Mesodermal cell (in vitro differentiated cells): ENCODE results near the gene CYB5R2.
A peak's percentile ranks its signal among the peaks of the same experiment; 100 is the strongest.
"Not testable (repeated sequence)": the region's sequence is repeated elsewhere in the genome, so short reads cannot be mapped to it uniquely, and the experiment has no call there.

Experiments
- H3K27ac ChIP-seq: 2 replicates; pipeline ENCODE4 v1.7.0; 2013; ENCODE audit warnings: mild to moderate bottlenecking, low read depth, low read length, moderate library complexity; ENCODE audit not compliant: severe bottlenecking
- H3K36me3 ChIP-seq: 2 replicates; pipeline ENCODE4 v1.7.1; 2013; ENCODE audit warnings: mild to moderate bottlenecking, low read length, moderate library complexity; ENCODE audit not compliant: control insufficient read depth, insufficient read depth
- H3K4me1 ChIP-seq: one replicate; pipeline ENCODE4 v1.7.1; 2013; ENCODE audit warnings: mild to moderate bottlenecking, low read length; ENCODE audit not compliant: insufficient read depth, control insufficient read depth, poor library complexity, severe bottlenecking
- H3K4me3 ChIP-seq: 2 replicates; pipeline ENCODE4 v1.7.0; 2013; ENCODE audit warnings: low read length, control low read depth, mild to moderate bottlenecking; ENCODE audit not compliant: insufficient read depth, poor library complexity, severe bottlenecking; ENCODE audit errors: extremely low read depth
- H3K9me3 ChIP-seq: 2 replicates; pipeline ENCODE4 v1.7.1; 2013; ENCODE audit warnings: mild to moderate bottlenecking, low read length, moderate library complexity; ENCODE audit not compliant: control insufficient read depth
- WGBS, 2 experiments: methylation state at CpG; one replicate each; pipeline ENCODE4 v1.1.5; 2013; ENCODE audit warnings: missing lambda C conversion rate in 2 of 2; ENCODE audit not compliant: insufficient coverage in 2 of 2; 5-methylcytosine and 5-hydroxymethylcytosine counted together

CYB5R2 gene

DNA sequence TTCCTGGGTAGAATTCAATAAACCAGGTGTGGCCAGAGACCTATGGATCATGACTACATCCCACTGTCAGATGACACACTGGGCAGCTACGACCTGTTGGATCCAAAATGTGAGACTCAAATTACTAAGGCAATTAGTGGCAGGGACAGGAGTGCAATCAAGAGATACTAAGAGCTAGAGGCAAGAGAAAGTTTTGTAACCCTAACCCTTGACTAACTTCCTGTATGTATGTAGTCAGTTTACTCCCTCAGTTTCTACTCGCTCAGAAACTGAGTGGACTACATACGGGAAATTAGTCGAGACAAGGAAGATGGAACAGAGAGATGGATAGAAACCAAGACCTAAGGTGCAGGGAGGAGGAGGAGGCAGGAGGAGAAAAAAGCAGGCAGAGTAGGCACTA lies 2.7 kb downstream of the CYB5R2 start:
- Histone ChIP-seq H3K27ac (no peak overlapping the region), H3K36me3 (peaks cover 30% of the 10 kb centered on the region), H3K9me3 (no peaks in the 10 kb centered on the region), H3K4me3 (no peak overlapping the region), H3K4me1 (no peaks in the 10 kb centered on the region)
- WGBS, 2 experiments = 74 to 77% methylated on average over 3 of the region's 4 CpGs

DNA sequence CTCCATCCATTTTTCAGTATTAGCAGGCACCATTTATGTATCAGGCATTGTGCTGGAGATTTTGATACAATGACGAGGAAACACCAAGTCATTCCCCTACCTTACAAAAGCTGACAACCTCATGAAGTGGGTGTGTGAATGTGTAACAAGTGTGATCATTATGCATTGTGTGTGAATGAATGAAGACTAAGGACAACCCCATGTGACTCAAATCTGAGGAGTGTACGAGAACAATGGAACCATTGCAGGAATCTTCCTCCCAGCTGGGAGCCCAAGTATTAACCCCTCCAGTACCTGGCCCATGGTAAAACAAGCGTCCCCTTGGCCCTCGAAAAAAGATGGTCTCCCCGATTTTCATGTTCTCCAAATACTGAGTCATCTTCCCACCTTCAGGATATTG lies 4.4 kb downstream of the CYB5R2 start:
- Histone ChIP-seq H3K9me3 (no peaks in the 10 kb centered on the region), H3K4me3 (no peak overlapping the region), H3K4me1 (no peaks in the 10 kb centered on the region), H3K36me3 (peaks cover 46% of the 10 kb centered on the region), H3K27ac (no peak overlapping the region)
- WGBS, 2 experiments = no CpG with 5 or more reads among the region's 5 CpGs

DNA sequence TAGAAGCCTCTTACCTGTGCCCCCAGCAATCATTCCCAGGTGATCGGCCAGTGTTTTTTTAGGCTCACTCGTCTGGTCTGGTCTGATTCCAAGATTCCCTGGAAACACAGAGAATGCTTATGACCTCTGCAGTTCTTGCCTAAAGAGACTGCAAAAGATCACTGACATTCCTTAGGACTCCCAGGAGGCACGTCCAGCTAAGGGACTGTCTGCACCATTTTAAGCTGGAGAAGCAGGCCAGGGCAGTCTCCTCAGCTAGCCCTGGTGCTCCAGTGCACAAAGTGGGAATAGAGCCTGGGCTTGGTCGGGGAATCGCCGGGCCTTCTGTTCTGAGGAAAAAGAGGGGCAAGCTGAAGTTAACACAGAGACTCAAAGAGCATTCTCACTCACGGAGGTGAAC lies 4.8 kb downstream of the CYB5R2 start:
- H3K27ac ChIP-seq = peak overlapping the region; percentile 16
- no peak overlapping the region for H3K4me3 ChIP-seq
- H3K36me3 ChIP-seq = peaks cover 46% of the 10 kb centered on the region
- WGBS, 2 experiments = 85 to 86% methylated on average over 4 to 7 of the region's 7 CpGs
- H3K4me1 ChIP-seq = no peaks in the 10 kb centered on the region
- H3K9me3 ChIP-seq = no peaks in the 10 kb centered on the region

DNA sequence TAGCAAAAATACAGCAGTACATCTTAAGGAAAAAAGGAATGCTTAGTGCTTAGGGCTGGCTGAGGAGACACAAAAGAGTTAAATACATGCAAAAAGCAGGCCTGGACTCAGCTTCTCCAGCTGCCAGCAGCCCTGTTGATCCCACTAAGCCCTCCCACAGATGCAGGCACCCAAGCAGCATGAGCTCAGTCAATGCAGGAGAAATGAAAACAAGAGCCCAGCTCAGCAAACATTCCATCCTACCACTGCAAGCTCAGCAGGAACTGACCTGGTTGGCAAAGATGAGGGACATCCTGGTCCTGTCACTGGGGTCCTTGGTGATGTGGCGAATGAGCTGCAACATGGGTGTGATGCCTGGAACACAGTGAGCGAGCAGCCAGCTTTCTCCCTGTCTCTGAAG lies 5.8 kb downstream of the CYB5R2 start:
- peaks cover 46% of the 10 kb centered on the region for H3K36me3 ChIP-seq
- no peaks in the 10 kb centered on the region for H3K4me1 ChIP-seq
- H3K4me3 ChIP-seq = no peak overlapping the region
- 94 to 100% methylated on average over 1 to 2 of the region's 2 CpGs for WGBS, 2 experiments
- H3K27ac ChIP-seq = no peak overlapping the region
- H3K9me3 ChIP-seq = no peaks in the 10 kb centered on the region

DNA sequence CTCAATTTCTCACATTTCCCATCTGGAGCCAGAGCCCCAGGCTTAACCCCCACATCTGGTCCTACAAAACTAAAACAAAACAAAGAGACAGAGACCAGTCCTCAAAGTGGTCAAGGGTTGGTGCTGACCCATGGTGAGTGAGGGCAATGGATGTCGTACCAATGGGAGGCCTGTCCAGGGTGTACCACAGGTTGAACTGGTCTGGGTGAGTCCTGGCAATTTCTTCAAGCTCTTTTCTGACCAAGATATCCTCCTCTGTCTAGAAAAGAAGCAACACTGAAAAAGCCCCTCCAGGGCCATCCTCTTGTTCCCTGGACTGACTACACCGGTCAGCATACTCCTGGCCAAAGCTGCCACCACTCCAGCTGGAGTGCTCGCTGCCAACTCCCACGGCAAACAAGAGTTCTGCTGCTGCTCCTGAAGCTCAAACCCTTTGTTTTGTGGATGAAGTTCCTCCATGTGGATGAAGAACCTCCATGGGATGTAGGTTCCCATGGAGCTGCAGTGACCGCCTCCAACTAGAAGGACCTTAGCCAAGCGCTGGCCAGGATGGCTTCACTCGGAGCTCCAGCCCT lies 6.9 kb downstream of the CYB5R2 start:
- H3K36me3 ChIP-seq = peaks cover 46% of the 10 kb centered on the region
- 91 to 92% methylated on average over 4 of the region's 7 CpGs for WGBS, 2 experiments
- H3K27ac ChIP-seq = no peak overlapping the region
- H3K4me3 ChIP-seq = no peak overlapping the region
- no peaks in the 10 kb centered on the region for H3K9me3 ChIP-seq
- no peaks in the 10 kb centered on the region for H3K4me1 ChIP-seq

DNA sequence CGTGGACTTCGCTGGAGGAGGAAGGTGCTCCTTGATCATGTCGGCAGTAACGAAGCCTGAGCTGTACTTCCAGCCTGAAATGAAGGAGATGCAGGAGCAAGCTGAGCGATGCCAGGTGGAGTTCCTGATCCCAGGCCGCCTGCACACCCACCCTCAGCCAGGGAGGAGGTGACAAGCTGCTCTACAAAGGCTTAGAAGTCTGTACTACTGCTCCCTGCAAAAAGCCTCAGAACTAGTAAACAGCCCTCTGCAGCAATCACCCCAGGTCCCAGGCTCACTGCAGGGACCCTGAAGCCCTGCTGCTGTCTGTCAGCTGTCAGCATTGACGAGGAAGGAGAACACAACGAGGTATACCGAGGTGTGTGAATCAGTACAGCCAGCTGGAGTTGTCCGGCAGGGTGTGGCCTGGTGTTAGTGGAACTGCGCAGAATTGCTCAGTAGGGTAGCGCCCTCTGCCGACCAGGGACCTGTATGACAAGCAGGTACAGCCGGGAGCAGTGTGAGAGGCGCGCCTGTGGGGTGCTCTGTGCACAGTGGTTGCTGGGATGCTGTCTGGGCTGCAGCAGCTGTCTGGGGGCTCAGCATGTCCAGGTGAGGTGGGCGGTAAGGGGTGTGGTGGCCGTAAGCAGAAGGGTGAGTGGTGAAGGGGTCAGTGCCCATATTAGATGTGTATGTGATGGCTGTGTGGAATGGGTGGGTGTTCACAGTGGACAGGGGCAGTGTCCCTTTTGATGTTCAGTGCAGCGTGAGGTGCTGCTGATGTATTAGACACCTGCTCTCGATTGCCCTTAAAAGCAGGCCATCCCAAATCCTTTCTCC lies 7.6 kb downstream of the CYB5R2 start:
- 64 to 69% methylated on average over 14 to 16 of the region's 20 CpGs for WGBS, 2 experiments

DNA sequence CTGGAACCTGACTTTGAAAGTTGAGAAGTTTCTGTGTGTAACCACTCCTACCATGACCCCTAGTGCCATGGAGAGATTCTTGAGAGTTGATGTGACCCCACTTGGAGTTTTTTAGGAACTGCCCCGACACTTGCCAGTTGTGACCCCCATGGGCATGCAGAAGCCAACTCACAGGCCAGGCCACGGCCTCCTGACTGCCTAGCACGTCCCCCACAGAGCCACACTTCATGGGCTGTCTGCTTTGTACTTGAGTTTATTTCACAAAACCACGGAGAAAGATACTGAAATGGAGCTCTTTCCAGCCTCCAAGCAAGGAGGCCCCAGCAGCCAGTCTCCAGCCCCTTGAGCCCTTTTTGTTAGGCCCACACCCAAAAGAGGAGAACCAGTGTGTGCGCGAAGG lies 8.4 kb downstream of the CYB5R2 start:
- Histone ChIP-seq H3K36me3 (peaks cover 46% of the 10 kb centered on the region), H3K27ac (no peak overlapping the region), H3K4me3 (no peak overlapping the region), H3K9me3 (no peaks in the 10 kb centered on the region), H3K4me1 (no peaks in the 10 kb centered on the region)
- 94 to 100% methylated on average over 6 of the region's 6 CpGs for WGBS, 2 experiments

More for the DNA sequence above, 7.6 kb downstream of the CYB5R2 start:
- Histone ChIP-seq H3K27ac (no peak overlapping the region), H3K9me3 (no peaks in the 10 kb centered on the region), H3K4me3 (no peak overlapping the region), H3K4me1 (no peaks in the 10 kb centered on the region), H3K36me3 (peaks cover 46% of the 10 kb centered on the region)

DNA sequence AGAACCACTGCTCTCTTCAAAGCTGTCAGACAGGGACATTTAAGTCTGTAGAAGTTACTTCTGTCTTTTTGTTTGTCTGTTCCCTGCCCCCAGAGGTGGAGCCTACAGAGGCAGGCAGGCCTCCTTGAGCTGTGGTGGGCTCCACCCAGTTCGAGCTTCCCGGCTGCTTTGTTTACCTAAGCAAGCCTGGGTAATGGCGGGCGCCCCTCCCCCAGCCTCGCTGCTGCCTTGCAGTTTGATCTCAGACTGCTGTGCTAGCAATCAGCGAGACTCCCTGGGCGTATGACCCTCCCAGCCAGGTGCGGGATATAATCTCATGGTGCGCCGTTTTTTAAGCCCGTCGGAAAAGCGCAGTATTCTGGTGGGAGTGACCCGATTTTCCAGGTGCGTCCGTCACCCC lies 9.8 kb downstream of the CYB5R2 start:
- peaks cover 41% of the 10 kb centered on the region for H3K36me3 ChIP-seq
- not testable (repeated sequence) for H3K4me1 ChIP-seq, H3K27ac ChIP-seq, H3K9me3 ChIP-seq, H3K4me3 ChIP-seq
- 99 to 100% methylated on average over 4 to 10 of the region's 16 CpGs for WGBS, 2 experiments

DNA sequence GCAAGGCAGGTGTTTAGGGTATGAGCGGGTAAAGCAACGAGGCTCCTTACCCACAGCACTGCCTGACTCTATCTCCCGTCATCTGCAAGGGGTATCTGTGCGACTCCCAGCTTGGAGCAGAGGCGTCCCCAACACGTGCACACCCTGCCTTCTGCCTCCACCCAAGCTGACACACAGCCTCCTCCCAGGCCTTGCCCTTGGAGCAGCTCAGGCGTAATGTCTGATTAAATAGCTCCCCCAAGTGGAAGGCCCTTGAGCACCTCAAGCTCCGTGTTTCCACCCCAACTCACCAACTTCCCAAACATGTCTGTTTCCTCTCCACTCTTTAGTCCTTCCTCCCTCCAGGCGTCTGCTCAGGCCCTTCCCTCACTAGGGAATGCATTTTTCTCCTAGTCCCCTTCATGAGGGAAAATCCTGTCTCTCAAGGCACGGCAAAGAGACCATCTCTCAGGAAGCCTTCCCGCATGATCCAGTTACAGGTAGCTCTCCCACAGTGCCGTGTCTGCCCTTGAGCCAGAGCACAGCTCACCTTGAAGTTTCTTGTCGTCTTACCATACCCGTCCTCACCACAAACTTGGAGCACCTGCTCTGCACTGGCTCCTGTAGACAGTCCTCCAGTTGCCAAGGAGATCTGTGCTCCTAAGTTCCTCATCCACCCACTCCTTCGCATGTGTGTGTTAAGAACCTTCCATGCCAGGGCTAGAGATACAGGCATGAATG lies 15.8 kb downstream of the CYB5R2 start:
- H3K27ac ChIP-seq = no peak overlapping the region
- no peak overlapping the region for H3K4me3 ChIP-seq
- peaks cover 54% of the 10 kb centered on the region for H3K36me3 ChIP-seq
- H3K9me3 ChIP-seq = no peaks in the 10 kb centered on the region
- no peaks in the 10 kb centered on the region for H3K4me1 ChIP-seq
- WGBS, 2 experiments = 67 to 72% methylated on average over 13 of the region's 15 CpGs

DNA sequence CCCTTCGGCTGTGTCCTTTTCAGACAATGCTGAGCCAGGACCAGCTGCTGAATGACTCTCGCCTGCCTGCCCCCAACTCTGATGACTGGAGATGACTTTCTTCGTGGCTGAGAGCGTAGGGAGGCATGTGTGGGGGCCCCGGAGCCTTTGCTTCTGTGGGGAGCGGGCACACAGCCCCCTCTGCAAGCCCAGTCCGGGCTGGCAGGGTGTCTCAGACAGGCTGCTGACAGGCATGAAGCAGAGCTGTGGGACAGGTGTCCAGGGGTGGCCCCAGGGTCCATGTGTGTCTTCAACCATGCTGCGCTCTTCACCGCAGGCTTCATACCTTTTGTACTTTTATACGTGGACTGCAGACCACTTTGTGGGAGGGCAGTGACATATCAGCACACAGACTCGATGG lies 16.6 kb downstream of the CYB5R2 start:
- H3K4me1 ChIP-seq = no peaks in the 10 kb centered on the region
- no peak overlapping the region for H3K27ac ChIP-seq
- H3K36me3 ChIP-seq = peaks cover 61% of the 10 kb centered on the region
- H3K4me3 ChIP-seq = no peak overlapping the region
- no peaks in the 10 kb centered on the region for H3K9me3 ChIP-seq
- 93 to 94% methylated on average over 9 to 11 of the region's 11 CpGs for WGBS, 2 experiments
